A549 (cell line): ENCODE results near the gene MITF. TPM values are rescaled to one million over a fixed set of nuclear protein-coding genes. Genes with fewer than 3 reads are reported as not detected.

Experiments
- ATAC-seq, 2 experiments: fragments of 200-7000 bp in 1 of 2; fragments of >200 bp in 1 of 2; cut with Nextera tagmentation in 1 of 2; cut with Tn5 transposase in 1 of 2; 3 replicates each; pipeline versions ENCODE4 v1.8.0 to v1.9.1; 2018 to 2020; ENCODE audit warnings: mild to moderate bottlenecking in 1 of 2, moderate library complexity in 1 of 2
- CTCF ChIA-PET: fragments of 300-600 bp; sonication (Branson Sonifier 250); formaldehyde crosslinking; extraction: SDS; loops from one replicate; lab custom pipeline; 2021; ENCODE audit warnings: antibody characterized with exemption, inconsistent platforms; lab: Yijun Ruan, JAX
- POLR2A ChIA-PET: fragments of 350-600 bp; formaldehyde crosslinking; extraction: SDS; loops from one replicate; lab custom pipeline; 2021; ENCODE audit warnings: antibody characterized with exemption, inconsistent platforms; lab: Yijun Ruan, JAX
- DNase-seq, 2 experiments: peaks; one replicate each; pipeline versions ENCODE4 v3.0.0 to v3.0.0-alpha.2; 2011 to 2016; ENCODE audit warnings: low read depth in 1 of 2, low spot score in 1 of 2
- FAIRE-seq: peaks from 2 replicates; lab custom pipeline; 2011; peaks lifted over from hg19 to GRCh38; lab: Jason Lieb, UNC
- H3K27ac ChIP-seq, 2 experiments: fragments of >200 bp; sonication (Bioruptor Twin); formaldehyde crosslinking; 3 replicates each; pipeline ENCODE4 v1.5.1; 2016 to 2017
- H3K4me1 ChIP-seq: fragments of >200 bp; sonication (Bioruptor Twin); formaldehyde crosslinking; 3 replicates; pipeline ENCODE4 v1.6.1; 2016
- H3K4me2 ChIP-seq: fragments of >200 bp; sonication (Bioruptor Twin); formaldehyde crosslinking; 3 replicates; pipeline ENCODE4 v1.6.1; 2016
- H3K4me3 ChIP-seq: fragments of >200 bp; sonication (Bioruptor Twin); formaldehyde crosslinking; 3 replicates; pipeline ENCODE4 v1.5.1; 2016
- H3K9me3 ChIP-seq: fragments of >200 bp; sonication (Bioruptor Twin); formaldehyde crosslinking; 3 replicates; pipeline ENCODE4 v1.6.1; 2016
- BHLHE40 ChIP-seq: IDR thresholded peaks from 2 replicates; pipeline ENCODE4 v1.6.1; 2012; ENCODE audit warnings: low read depth, low read length, inconsistent platforms
- CBX8 ChIP-seq: fragments of 200-600 bp; sonication (generic); IDR thresholded peaks from 2 replicates; pipeline ENCODE4 v1.6.1; 2016
- CEBPB ChIP-seq, 2 experiments: fragments of >200 bp in 1 of 2; sonication (Bioruptor Twin) in 1 of 2; formaldehyde crosslinking in 1 of 2; IDR thresholded peaks; 2 replicates each; pipeline ENCODE4 v1.6.1; 2012 to 2016
- EHMT2 ChIP-seq: fragments of 200-600 bp; sonication (generic); IDR thresholded peaks from 2 replicates; pipeline ENCODE4 v1.6.1; 2016; ENCODE audit warnings: antibody characterized with exemption, low read depth, mild to moderate bottlenecking, moderate library complexity
- ESRRA ChIP-seq: fragments of 150-350 bp; IDR thresholded peaks from 2 replicates; pipeline ENCODE4 v1.6.1; 2014; ENCODE audit warnings: mild to moderate bottlenecking, low read length, borderline replicate concordance
- FOXS1 ChIP-seq: fragments of 250-450 bp; sonication (Bioruptor Pico); IDR thresholded peaks from 2 replicates; pipeline ENCODE4 v1.5.0; 2020; ENCODE audit warnings: mild to moderate bottlenecking, moderate library complexity
- GATA3 ChIP-seq: IDR thresholded peaks from 2 replicates; pipeline ENCODE4 v1.6.1; 2012; ENCODE audit warnings: borderline replicate concordance
- HDAC2 ChIP-seq: fragments of 200-600 bp; sonication (generic); IDR thresholded peaks from 2 replicates; pipeline ENCODE4 v1.6.1; 2016
- HOXA7 ChIP-seq: fragments of 250-450 bp; sonication (Bioruptor Pico); IDR thresholded peaks from 2 replicates; pipeline ENCODE4 v1.5.0; 2020; ENCODE audit warnings: mild to moderate bottlenecking, moderate library complexity
- JUN ChIP-seq, 2 experiments: fragments of >200 bp; sonication (Bioruptor Twin); formaldehyde crosslinking; IDR thresholded peaks; 2 replicates in 1 of 2; 3 replicates in 1 of 2; pipeline ENCODE4 v1.6.1; 2016 to 2017
- JUNB ChIP-seq: fragments of >200 bp; sonication (Bioruptor Twin); formaldehyde crosslinking; IDR thresholded peaks from 2 replicates; pipeline ENCODE4 v1.6.1; 2016
- KDM1A ChIP-seq: fragments of 200-600 bp; sonication (generic); IDR thresholded peaks from 2 replicates; pipeline ENCODE4 v1.6.1; 2016; ENCODE audit warnings: low read depth, mild to moderate bottlenecking
- KDM5A ChIP-seq: fragments of 200-600 bp; sonication (generic); IDR thresholded peaks from 2 replicates; pipeline ENCODE4 v1.6.1; 2016; ENCODE audit warnings: antibody characterized with exemption, mild to moderate bottlenecking
- NR3C1 ChIP-seq: fragments of >200 bp; sonication (Bioruptor Twin); formaldehyde crosslinking; IDR thresholded peaks from 3 replicates; pipeline ENCODE4 v1.6.1; 2017
- PHF8 ChIP-seq: fragments of 200-600 bp; sonication (generic); IDR thresholded peaks from 2 replicates; pipeline ENCODE4 v1.6.1; 2016; ENCODE audit warnings: low read depth, mild to moderate bottlenecking, antibody characterized with exemption, moderate library complexity, borderline replicate concordance
- POLR2AphosphoS2 ChIP-seq: conservative IDR thresholded peaks from 2 replicates; pipeline ENCODE4 v1.6.1; 2012; ENCODE audit warnings: low read length, improper control_type of control experiment, inconsistent platforms
- RARB ChIP-seq: fragments of 250-450 bp; sonication (Bioruptor Pico); IDR thresholded peaks from 2 replicates; pipeline ENCODE4 v1.8.0; 2021; ENCODE audit warnings: mild to moderate bottlenecking, moderate library complexity
- RCOR1 ChIP-seq: fragments of 150-350 bp; IDR thresholded peaks from 2 replicates; pipeline ENCODE4 v1.6.1; 2014; ENCODE audit warnings: antibody characterized with exemption, low read length, low read depth
- RFX5 ChIP-seq: fragments of 450-650 bp; IDR thresholded peaks from 2 replicates; pipeline ENCODE4 v1.7.1; 2014; ENCODE audit warnings: antibody characterized with exemption, mild to moderate bottlenecking, moderate library complexity
- RNF2 ChIP-seq: fragments of 200-600 bp; sonication (generic); IDR thresholded peaks from 2 replicates; pipeline ENCODE4 v1.6.1; 2016; ENCODE audit warnings: low read depth, mild to moderate bottlenecking, antibody characterized with exemption, moderate library complexity, borderline replicate concordance
- WGBS: methylation state at CpG from one replicate; pipeline ENCODE4 v1.1.6; 2017; ENCODE audit errors: missing lambda C conversion rate; 5-methylcytosine and 5-hydroxymethylcytosine counted together
- polyA plus RNA-seq, 4 experiments: library from polyadenylated mRNA; depleted of rRNA in 3 of 4; stranded (reverse); fragments of >200 nt; fragmentation: RNase III in 1 of 4; extraction: RNeasy Plus Mini Kit Qiagen cat#74134 plus additional on column Dnase treatment in 1 of 4; gene quantifications; 2 replicates in 3 of 4; 3 replicates in 1 of 4; pipeline ENCODE4 v1.2.3, GENCODE V29; 2011 to 2017
- TF ChIP-seq, protein P1 (sequence below): fragments of 250-450 bp; sonication (Bioruptor Pico); IDR thresholded peaks from 2 replicates; pipeline ENCODE4 v1.5.0; 2021; ENCODE audit warnings: mild to moderate bottlenecking, moderate library complexity, borderline replicate concordance
- TF ChIP-seq, protein P2 (sequence below): IDR thresholded peaks from 2 replicates; pipeline ENCODE4 v1.6.1; 2012; ENCODE audit warnings: low read depth, borderline replicate concordance
- TF ChIP-seq, protein P3 (sequence below): fragments of 150-350 bp; IDR thresholded peaks from 2 replicates; pipeline ENCODE4 v1.6.1; 2014; ENCODE audit warnings: low read depth, mild to moderate bottlenecking, low read length
- TF ChIP-seq, protein P4 (sequence below): IDR thresholded peaks from 2 replicates; pipeline ENCODE4 v1.6.1; 2012
- TF ChIP-seq, protein P5 (sequence below): fragments of 450-650 bp; IDR thresholded peaks from 2 replicates; pipeline ENCODE4 v1.6.1; 2014; ENCODE audit warnings: antibody characterized with exemption
- TF ChIP-seq, protein P6 (sequence below): fragments of >200 bp; sonication (Bioruptor Twin); formaldehyde crosslinking; IDR thresholded peaks from 3 replicates; pipeline ENCODE4 v1.6.1; 2016

The MITF gene
- polyA plus RNA-seq, 2 of the 4 experiments (the other 2 are of a cell fraction): 14.3 to 15.9 TPM

DNA sequence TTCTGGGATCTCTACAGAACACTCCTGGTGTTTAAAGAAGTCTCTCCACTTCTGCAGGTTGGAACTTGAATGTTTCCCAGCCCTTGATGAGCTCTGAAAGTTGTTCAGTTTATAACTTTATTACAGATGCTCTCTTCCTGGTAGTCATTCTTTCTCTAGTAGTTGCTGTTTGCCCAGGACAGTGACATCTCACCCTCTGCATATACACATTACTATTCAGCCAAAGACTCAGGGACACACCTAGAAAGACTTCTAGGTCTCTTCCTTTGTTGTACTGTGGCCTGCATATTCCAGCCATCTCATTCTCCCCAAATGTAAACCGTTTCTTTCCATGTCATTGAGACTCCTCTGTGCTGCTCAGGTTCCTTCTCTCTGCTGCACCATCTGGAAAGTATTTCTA, 76.7 kb downstream of the MITF start:
- ATAC-seq: no peak
- POLR2A ChIA-PET: no interaction called here
- CTCF ChIA-PET: interaction anchor here (1.1 to 1.7 kb wide), 3 partner anchors 9 to 39 kb away, joined by 3 to 5 read pairs (median 3); no protein-coding TSS in a partner anchor
- H3K9me3 ChIP-seq: no peaks in the 10 kb centered on the region
- no peak for TF ChIP-seq RCOR1
- no peak for TF ChIP-seq KDM1A
- TF ChIP-seq CEBPB (IDR thresholded peaks at IDR 0.05): no peak
- TF ChIP-seq NR3C1: no peak
- TF ChIP-seq, protein P1, sequence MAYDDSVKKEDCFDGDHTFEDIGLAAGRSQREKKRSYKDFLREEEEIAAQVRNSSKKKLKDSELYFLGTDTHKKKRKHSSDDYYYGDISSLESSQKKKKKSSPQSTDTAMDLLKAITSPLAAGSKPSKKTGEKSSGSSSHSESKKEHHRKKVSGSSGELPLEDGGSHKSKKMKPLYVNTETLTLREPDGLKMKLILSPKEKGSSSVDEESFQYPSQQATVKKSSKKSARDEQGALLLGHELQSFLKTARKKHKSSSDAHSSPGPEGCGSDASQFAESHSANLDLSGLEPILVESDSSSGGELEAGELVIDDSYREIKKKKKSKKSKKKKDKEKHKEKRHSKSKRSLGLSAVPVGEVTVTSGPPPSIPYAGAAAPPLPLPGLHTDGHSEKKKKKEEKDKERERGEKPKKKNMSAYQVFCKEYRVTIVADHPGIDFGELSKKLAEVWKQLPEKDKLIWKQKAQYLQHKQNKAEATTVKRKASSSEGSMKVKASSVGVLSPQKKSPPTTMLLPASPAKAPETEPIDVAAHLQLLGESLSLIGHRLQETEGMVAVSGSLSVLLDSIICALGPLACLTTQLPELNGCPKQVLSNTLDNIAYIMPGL: no peak
- no peak for TF ChIP-seq JUN (IDR thresholded peaks at IDR 0.05)
- no peak for TF ChIP-seq RFX5
- TF ChIP-seq, protein P2, sequence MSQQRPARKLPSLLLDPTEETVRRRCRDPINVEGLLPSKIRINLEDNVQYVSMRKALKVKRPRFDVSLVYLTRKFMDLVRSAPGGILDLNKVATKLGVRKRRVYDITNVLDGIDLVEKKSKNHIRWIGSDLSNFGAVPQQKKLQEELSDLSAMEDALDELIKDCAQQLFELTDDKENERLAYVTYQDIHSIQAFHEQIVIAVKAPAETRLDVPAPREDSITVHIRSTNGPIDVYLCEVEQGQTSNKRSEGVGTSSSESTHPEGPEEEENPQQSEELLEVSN: no peak
- no peak for FAIRE-seq
- no peak for DNase-seq
- no peaks in the 10 kb centered on the region for H3K4me1 ChIP-seq
- no peak overlapping the region for H3K4me2 ChIP-seq
- H3K4me3 ChIP-seq: no peak overlapping the region
- WGBS: 32% methylated on average over 1 of the region's 1 CpG
- no peak overlapping the region for H3K27ac ChIP-seq

DNA sequence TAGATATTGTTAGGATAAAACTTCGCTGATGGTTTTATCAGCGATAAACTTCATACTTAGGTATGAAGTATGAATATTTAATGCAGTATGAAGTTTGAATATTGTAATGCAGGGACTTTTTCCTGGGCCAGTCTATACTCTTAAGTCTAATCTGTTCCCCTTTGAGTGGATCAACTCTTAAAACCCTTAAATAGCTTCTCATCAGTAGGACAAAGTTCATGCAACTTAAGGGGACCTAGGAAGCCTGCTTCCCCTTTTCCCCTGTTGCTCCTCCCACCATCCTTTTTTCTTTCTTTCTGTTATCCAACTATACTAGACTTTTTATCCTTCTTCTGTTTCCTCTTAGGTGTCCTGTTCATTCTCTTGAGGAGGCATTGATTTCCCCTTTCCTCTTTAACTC, 78.7 kb downstream of the MITF start:
- ATAC-seq (no peak), DNase-seq (no peak), FAIRE-seq (no peak)
- TF ChIP-seq, protein P3, sequence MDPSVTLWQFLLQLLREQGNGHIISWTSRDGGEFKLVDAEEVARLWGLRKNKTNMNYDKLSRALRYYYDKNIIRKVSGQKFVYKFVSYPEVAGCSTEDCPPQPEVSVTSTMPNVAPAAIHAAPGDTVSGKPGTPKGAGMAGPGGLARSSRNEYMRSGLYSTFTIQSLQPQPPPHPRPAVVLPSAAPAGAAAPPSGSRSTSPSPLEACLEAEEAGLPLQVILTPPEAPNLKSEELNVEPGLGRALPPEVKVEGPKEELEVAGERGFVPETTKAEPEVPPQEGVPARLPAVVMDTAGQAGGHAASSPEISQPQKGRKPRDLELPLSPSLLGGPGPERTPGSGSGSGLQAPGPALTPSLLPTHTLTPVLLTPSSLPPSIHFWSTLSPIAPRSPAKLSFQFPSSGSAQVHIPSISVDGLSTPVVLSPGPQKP: no peak
- TF ChIP-seq, protein P4, sequence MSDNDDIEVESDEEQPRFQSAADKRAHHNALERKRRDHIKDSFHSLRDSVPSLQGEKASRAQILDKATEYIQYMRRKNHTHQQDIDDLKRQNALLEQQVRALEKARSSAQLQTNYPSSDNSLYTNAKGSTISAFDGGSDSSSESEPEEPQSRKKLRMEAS: no peak
- TF ChIP-seq HOXA7 (CRISPR knock-in tag) (no peak), BHLHE40 (no peak), ESRRA (no peak), CEBPB (IDR thresholded peaks at IDR 0.05) (no peak), PHF8 (no peak), GATA3 (no peak), KDM5A (no peak), CBX8 (no peak), JUNB (no peak), RNF2 (no peak), POLR2AphosphoS2 (no peak), HDAC2 (no peak), EHMT2 (no peak), FOXS1 (CRISPR knock-in tag) (no peak), RARB (CRISPR knock-in tag) (no peak)
- TF ChIP-seq, protein P5, sequence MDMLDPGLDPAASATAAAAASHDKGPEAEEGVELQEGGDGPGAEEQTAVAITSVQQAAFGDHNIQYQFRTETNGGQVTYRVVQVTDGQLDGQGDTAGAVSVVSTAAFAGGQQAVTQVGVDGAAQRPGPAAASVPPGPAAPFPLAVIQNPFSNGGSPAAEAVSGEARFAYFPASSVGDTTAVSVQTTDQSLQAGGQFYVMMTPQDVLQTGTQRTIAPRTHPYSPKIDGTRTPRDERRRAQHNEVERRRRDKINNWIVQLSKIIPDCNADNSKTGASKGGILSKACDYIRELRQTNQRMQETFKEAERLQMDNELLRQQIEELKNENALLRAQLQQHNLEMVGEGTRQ: no peak
- TF ChIP-seq, protein P6, sequence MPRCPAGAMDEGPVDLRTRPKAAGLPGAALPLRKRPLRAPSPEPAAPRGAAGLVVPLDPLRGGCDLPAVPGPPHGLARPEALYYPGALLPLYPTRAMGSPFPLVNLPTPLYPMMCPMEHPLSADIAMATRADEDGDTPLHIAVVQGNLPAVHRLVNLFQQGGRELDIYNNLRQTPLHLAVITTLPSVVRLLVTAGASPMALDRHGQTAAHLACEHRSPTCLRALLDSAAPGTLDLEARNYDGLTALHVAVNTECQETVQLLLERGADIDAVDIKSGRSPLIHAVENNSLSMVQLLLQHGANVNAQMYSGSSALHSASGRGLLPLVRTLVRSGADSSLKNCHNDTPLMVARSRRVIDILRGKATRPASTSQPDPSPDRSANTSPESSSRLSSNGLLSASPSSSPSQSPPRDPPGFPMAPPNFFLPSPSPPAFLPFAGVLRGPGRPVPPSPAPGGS: no peak
- TF ChIP-seq, protein P2: no peak
- Histone ChIP-seq H3K4me2 (no peak overlapping the region), H3K27ac (no peak overlapping the region), H3K9me3 (no peaks in the 10 kb centered on the region), H3K4me1 (no peaks in the 10 kb centered on the region), H3K4me3 (no peak overlapping the region)
- POLR2A ChIA-PET: no interaction called here
- CTCF ChIA-PET: no interaction called here
- 96% methylated on average over 2 of the region's 2 CpGs for WGBS
